Activated CD4-positive, alpha-beta T cell treated with anti-CD3 and anti-CD28 coated beads, Interleukin-2, Interleukin-6, amounts not matched to agents 100 ng/mL and 50 ng/mL, durations not matched to agents 16 hours and 8 hours (primary cell): Measurements from ENCODE around the gene ZNF454.

Source experiments
- DNase-seq: peaks from one replicate; pipeline ENCODE4 v3.0.0-alpha.2; 2020

Gene ZNF454

DNA sequence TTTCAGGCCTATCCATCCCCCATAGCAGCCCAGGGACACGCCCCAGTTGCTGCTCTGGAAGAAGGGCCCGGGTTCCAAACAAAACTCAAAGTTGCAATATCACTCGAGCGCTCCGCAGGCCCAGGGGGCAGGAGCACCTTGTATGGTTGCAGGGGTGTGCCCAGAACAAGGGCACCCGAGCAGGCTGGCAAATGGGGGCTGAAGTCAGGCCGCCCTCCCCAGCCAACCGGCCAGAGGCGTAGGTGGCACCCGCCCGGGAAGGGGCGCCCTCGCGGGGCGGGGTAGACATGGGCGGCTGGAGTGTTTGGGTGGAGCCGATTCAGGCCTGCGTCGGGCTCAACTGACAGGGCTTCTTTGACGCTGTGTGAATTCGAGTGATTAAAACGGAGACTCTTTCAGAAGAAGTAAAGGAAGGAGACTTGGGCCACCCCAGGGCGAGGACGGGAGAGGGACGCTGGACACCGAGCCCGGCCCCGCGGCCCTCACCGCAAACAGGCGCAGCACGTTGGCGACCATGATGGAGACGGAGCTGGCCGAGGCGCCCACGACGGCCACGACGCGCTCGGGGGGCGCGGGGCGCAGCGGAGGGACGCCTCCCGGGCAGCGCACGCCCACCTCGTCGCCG lies 53.1 kb downstream of the ZNF454 start:
- DNase-seq: no peak

DNA sequence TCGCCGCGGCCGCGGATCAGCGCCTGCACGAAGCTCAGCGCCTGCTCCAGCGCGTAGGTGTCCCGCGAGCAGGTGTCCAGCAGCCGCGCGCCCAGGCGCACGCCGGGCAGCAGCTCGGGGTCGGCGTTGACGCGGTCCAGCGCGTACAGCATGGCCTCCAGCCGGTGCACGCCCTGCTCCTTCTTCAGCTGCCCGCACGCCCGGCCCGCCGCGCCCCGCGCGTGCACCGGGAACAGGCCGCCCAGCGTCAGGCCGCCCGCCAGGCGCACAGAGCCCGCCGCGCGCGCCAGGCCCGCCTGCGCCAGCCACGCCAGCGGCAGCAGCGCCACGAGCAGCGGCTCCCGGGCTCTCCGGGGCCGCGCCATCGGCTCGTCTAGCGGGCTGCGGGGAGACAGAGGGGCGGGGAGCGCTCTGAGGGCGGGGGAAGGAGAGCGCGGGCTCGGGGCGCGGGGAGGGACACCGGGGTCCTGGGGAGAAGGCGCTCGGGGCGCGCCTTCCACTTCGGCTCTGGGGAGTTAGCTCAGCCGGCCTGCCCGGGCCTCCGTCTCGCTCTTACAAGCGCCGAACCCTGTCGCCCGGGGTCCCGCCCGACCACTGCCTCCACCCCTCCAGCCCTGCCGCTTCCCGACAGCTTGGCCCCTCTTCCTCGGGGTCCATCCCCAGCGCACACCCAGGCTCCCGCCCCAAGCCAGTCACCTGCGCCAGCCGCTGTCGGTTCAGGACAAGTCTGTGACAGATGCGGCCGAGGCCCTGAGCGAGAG lies 53.8 kb downstream of the ZNF454 start, which contains the start of gene GRM6:
Gene GRM6 (minus strand): TSS at position 741 of the 761 bp plus-strand sequence. CDS start 376 bp downstream, at position 365.
- no peak for DNase-seq

DNA sequence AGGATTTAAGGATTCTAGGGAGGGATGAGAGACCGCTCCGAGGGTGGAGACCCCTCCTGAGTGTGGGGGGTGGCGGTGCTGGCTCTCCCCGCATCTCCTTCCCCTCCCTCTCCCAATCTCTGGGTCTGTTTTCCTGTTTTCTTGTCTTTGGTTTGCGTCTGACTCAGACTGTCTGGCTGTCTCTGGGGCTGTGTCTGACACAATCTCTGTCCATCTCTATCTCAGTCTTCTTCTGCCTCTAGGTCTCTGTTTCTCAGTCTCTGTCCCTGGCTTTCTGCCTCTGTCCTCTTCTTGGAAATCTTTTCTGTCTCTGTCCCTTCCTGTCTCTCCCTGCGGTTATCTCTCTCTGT lies 54.3 kb downstream of the ZNF454 start:
- DNase-seq: no peak

- DNase-seq: no peak
These were observed 55.2 kb downstream of the ZNF454 start for GRCh38 chr5:178996156-178996555.

DNA sequence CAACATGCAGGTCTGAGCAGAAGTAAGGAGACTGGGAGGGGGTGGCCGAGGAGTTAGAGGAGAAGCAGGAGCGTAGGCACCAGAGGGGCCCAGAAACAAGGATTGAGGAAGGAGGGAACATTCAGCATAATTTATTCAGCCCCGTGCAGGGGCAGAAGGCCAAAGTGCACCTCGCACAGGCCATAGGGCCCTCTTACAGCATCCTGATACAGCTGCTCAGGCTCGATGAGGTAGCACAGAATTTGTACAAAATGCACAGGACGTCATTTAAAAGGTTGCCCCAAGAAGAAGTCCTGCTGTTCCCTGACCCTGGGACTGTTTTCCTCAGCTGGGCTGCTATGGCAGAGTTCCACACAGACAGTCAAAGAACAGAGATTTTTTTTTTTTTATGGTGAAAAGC lies 56.2 kb downstream of the ZNF454 start:
- no peak for DNase-seq

DNA sequence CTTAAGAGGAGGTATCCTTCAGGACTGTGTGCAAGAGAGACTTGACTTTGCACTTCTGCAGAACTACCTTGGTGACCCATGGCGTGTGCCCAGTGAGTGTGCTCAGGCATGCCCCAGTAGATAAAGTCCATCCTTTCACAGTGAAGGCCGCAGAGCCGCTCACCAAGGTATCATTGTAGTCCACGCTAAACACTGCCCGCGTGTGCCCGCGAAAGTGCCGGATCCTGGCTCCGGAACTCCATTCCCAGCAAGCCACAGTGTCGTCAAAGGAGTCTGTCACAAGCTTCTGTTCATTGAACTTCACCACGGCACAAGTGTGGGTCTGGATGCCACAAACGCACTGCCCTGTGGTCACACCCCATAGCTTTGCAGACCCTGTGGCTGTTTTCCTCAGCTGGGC lies 57.4 kb downstream of the ZNF454 start:
- DNase-seq: no peak

GRCh38 chr5:179006564-179006963 lies 65.6 kb downstream of the ZNF454 start:
- no peak for DNase-seq

GRCh38 chr5:179008667-179009066 lies 67.7 kb downstream of the ZNF454 start:
- no peak for DNase-seq
